PC-3 (cell line): ENCODE results near the gene TIMM17A. TPM values are rescaled to one million over a fixed set of nuclear protein-coding genes. Genes with fewer than 3 reads are reported as not detected.

Experiments used
- ATAC-seq: fragments of 200-7000 bp; cut with Tn5 transposase; 2 replicates; pipeline ENCODE4 v1.9.1; 2020; ENCODE audit warnings: mild to moderate bottlenecking, moderate library complexity
- Bru-seq: library from RNA; stranded (reverse); fragments of 400-500 nt; gene quantifications from one replicate; lab custom pipeline; 2021; lab: Mats Ljungman, UMichigan
- BruChase-seq, 2 experiments: library from RNA; stranded (reverse); fragments of 400-500 nt; gene quantifications; one replicate each; lab custom pipeline; 2021; lab: Mats Ljungman, UMichigan
- BruUV-seq: library from RNA; stranded (reverse); fragments of 400-500 nt; replicated peaks from 2 replicates; lab custom pipeline; 2021; lab: Mats Ljungman, UMichigan
- CTCF ChIA-PET: fragments of 300-600 bp; sonication (Branson Sonifier 250); formaldehyde crosslinking; loops from one replicate; lab custom pipeline; 2022; ENCODE audit warnings: antibody characterized with exemption; lab: Charles Lee
- POLR2A ChIA-PET: fragments of 300-600 bp; sonication (Branson Sonifier 250); formaldehyde crosslinking; loops from one replicate; lab custom pipeline; 2022; ENCODE audit warnings: antibody characterized with exemption; ENCODE audit not compliant: unreplicated experiment; lab: Charles Lee
- DNase-seq: peaks from one replicate; pipeline ENCODE4 v3.0.0-alpha.2; 2015
- H2AFZ ChIP-seq: fragments of 300-600 bp; sonication (generic); 2 replicates; pipeline ENCODE4 v1.6.0; 2016; ENCODE audit warnings: antibody characterized with exemption, low read length
- H3F3A ChIP-seq: fragments of 300-600 bp; sonication (generic); one replicate; pipeline ENCODE4 v1.6.0; 2017; ENCODE audit warnings: antibody characterized with exemption, low read length, control low read depth, mild to moderate bottlenecking; ENCODE audit not compliant: unreplicated experiment
- H3K27ac ChIP-seq: fragments of 300-600 bp; sonication (generic); 2 replicates; pipeline ENCODE4 v1.5.1; 2016; ENCODE audit warnings: mild to moderate bottlenecking, low read length
- H3K27me3 ChIP-seq: fragments of 300-600 bp; sonication (generic); 2 replicates; pipeline ENCODE4 v1.6.1; 2016; ENCODE audit warnings: low read length, mixed read lengths
- H3K36me3 ChIP-seq: fragments of 300-600 bp; sonication (generic); 2 replicates; pipeline ENCODE4 v1.6.1; 2016; ENCODE audit warnings: low read depth, mixed run types, low read length, mixed read lengths
- H3K4me1 ChIP-seq: fragments of 300-600 bp; sonication (generic); 2 replicates; pipeline ENCODE4 v1.5.1; 2016; ENCODE audit warnings: low read length; ENCODE audit not compliant: insufficient read depth
- H3K4me2 ChIP-seq: fragments of 300-600 bp; sonication (generic); 2 replicates; pipeline ENCODE4 v1.6.0; 2016; ENCODE audit warnings: low read length
- H3K4me3 ChIP-seq: fragments of 300-600 bp; sonication (generic); 2 replicates; pipeline ENCODE4 v1.5.1; 2016; ENCODE audit warnings: mild to moderate bottlenecking, low read length, mixed read lengths
- H3K79me2 ChIP-seq: fragments of 300-600 bp; sonication (generic); 2 replicates; pipeline ENCODE4 v1.6.1; 2017; ENCODE audit warnings: low read length, mixed read lengths
- H3K9ac ChIP-seq: fragments of 300-600 bp; sonication (generic); 2 replicates; pipeline ENCODE4 v1.6.0; 2016; ENCODE audit warnings: mild to moderate bottlenecking, low read length
- H3K9me2 ChIP-seq: fragments of 300-600 bp; sonication (generic); replicated peaks from 2 replicates; pipeline ENCODE4 v1.6.1; 2016; ENCODE audit warnings: mixed run types, low read length, mixed read lengths
- H3K9me3 ChIP-seq: fragments of 300-600 bp; sonication (generic); 2 replicates; pipeline ENCODE4 v1.6.1; 2016; ENCODE audit warnings: low read length, mixed read lengths
- H4K20me1 ChIP-seq: fragments of 300-600 bp; sonication (generic); 2 replicates; pipeline ENCODE4 v1.6.1; 2016; ENCODE audit warnings: low read length, mixed read lengths
- CTCF ChIP-seq: fragments of 300-600 bp; sonication (generic); conservative IDR thresholded peaks from 2 replicates; pipeline ENCODE4 v1.5.1; 2017; ENCODE audit warnings: antibody characterized with exemption, low read depth, mild to moderate bottlenecking, low read length
- EZH2 ChIP-seq: fragments of 300-600 bp; sonication (generic); IDR thresholded peaks from one replicate; pipeline ENCODE4 v1.6.1; 2017; ENCODE audit warnings: antibody characterized with exemption, mild to moderate bottlenecking, low read length; ENCODE audit not compliant: unreplicated experiment
- EZH2phosphoT487 ChIP-seq: fragments of 300-600 bp; sonication (generic); IDR thresholded peaks from 2 replicates; pipeline ENCODE4 v1.6.1; 2018; ENCODE audit warnings: mild to moderate bottlenecking, antibody characterized with exemption, low read length, borderline replicate concordance
- intact Hi-C: fragments of 100-400 bp; cut with micrococcal nuclease; formaldehyde crosslinking; loops from 2 replicates; pipeline ENCODE4 v1.9.0; 2023
- long read RNA-seq: library from polyadenylated mRNA; unstranded; transcript quantifications from one replicate; pipeline ENCODE4 v2.0.0, GENCODE V29; 2021; ENCODE audit not compliant: unreplicated experiment
- total RNA-seq: library from RNA; depleted of rRNA; stranded (reverse); fragments of >200 nt; gene quantifications from 2 replicates; pipeline ENCODE4 v1.2.3, GENCODE V29; 2014; rRNA removed

Gene TIMM17A
- total RNA-seq = 50.9 and 57.7 TPM in 2 replicates
- Bru-seq, nascent RNA = percentile 95 among the genes with signal in this experiment
- percentile 97 among the genes with signal in this experiment for BruChase-seq, experiment 1, labeled RNA remaining after a 6-hour chase
- BruChase-seq, experiment 2, labeled RNA remaining after a 2-hour chase = percentile 89 among the genes with signal in this experiment
- long read RNA-seq, transcript TIMM17A-201 (6 exons, 1,659 nt) = major isoform, 53 of 79 reads
- long read RNA-seq, partial matches to known transcripts = 8 of 79 reads
- long read RNA-seq, other reads (novel, unspliced or antisense) = 15 of 79 reads

DNA sequence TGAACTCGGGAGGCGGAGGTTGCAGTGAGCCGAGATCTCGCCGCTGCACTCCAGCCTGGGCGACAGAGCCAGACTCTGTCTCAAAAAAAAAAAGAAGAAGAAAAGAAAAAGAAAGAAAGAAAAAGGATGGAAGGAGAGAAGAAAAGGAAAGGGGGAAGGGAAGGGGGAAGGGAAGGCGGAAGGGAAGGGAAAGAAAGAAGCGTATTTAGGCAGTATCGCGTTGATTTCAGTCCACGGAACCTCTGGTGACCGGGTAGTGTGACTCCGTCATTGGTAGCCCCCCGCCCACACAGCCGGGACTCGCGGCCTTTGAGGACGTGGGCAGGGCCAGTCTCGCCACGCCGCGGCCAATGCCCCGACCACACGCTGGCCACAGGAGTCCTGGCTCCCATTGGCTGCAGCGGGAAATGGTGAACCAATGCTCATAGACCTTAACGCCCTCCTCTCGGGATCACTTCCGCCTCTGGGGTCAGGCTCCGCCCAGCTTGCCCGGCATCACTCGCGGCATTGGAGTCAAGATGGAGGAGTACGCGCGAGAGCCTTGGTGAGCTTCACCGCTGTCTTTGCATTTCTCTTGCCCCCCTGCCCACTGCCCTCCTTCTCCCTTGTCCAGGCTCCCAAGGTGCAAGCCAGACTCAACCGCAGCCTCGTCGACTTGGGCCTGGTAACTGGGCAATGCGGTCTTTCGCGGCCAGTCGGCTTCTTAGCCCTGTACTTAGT, at the start of gene TIMM17A:
TSS of gene TIMM17A (plus strand) at position 495 of the 720 bp plus-strand sequence. CDS start at position 519, 24 bp downstream.
- Histone ChIP-seq H3K9me3 (no peaks in the 10 kb centered on the region), H3K4me2 (peak within 1 kb of the TSS; percentile 96), H3F3A (no peaks in the 10 kb centered on the region), H3K27ac (peak within 1 kb of the TSS; percentile 64), H3K9me2 (no peaks in the 10 kb centered on the region), H3K4me3 (peak within 1 kb of the TSS; percentile 98), H3K4me1 (peaks cover 5% of the 10 kb centered on the region; the same call in 1 of the 2 replicates), H2AFZ (peak within 1 kb of the TSS; percentile 80), H3K9ac (peak within 1 kb of the TSS; percentile 97), H3K27me3 (no peaks in the 10 kb centered on the region), H4K20me1 (peaks cover 4% of the 10 kb centered on the region; the same call in 1 of the 2 replicates), H3K79me2 (peaks cover 38% of the 10 kb centered on the region), H3K36me3 (peaks cover 17% of the 10 kb centered on the region)
- DNase-seq (peak; percentile 92), ATAC-seq (peak; percentile 100)
- intact Hi-C loops = no loop called here
- no TSS peak for BruUV-seq
- TF ChIP-seq CTCF (no peak), EZH2 (no peak), EZH2phosphoT487 (no peak)
- ChIA-PET POLR2A (interaction anchor here (0.6 kb wide), 1 partner anchor 41 kb away, joined by 3 read pairs; no protein-coding TSS in a partner anchor), CTCF (interaction anchor here (0.7 kb wide), 1 partner anchor 59 kb away, joined by 4 read pairs; no protein-coding TSS in a partner anchor)

DNA sequence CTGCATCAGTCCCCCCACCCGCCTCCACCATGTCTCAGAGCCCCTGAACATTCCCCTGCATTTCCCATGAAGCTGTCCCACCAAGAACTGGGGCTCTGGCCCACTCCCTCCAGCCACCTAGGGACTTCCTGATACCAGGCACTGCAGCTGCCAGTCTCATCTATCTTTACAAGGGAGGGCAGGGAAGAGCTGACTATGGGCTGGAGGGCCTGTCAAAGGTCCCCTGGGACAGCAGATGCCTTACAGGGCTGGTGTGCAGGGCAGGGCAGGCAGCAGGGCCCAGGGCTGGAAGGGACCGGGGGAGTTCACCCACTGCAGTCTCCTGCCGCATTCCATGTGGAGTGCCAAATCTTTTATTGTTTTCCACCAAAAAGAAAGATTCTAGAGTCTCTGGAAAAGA, 49.0 kb upstream of the TIMM17A start:
- H3K4me2 ChIP-seq = no peak overlapping the region
- no peak overlapping the region for H2AFZ ChIP-seq
- POLR2A ChIA-PET = no interaction called here
- no TSS peak for BruUV-seq
- H3K9me3 ChIP-seq = no peaks in the 10 kb centered on the region
- DNase-seq = no peak
- no peak overlapping the region for H3K9ac ChIP-seq
- H3K9me2 ChIP-seq = no peaks in the 10 kb centered on the region
- no peak for ATAC-seq
- no peaks in the 10 kb centered on the region for H3K36me3 ChIP-seq
- H3K79me2 ChIP-seq = no peaks in the 10 kb centered on the region
- TF ChIP-seq EZH2 (no peak), CTCF (no peak), EZH2phosphoT487 (no peak)
- no peaks in the 10 kb centered on the region for H3F3A ChIP-seq
- H3K4me1 ChIP-seq = no peaks in the 10 kb centered on the region
- H3K27me3 ChIP-seq = no peaks in the 10 kb centered on the region
- no peak overlapping the region for H3K27ac ChIP-seq
- CTCF ChIA-PET = no interaction called here
- H4K20me1 ChIP-seq = no peaks in the 10 kb centered on the region
- no peak overlapping the region for H3K4me3 ChIP-seq
- intact Hi-C loops = no loop called here
